Suppressor macrophage treated with lipopolysaccharide for 1 hour (primary cell): ENCODE results near the gene PNMA1.

Experiments
- DNase-seq, 3 donors: peaks; one replicate each; pipeline ENCODE4 v3.0.0-alpha.2; 2020 to 2022

The PNMA1 gene

DNA sequence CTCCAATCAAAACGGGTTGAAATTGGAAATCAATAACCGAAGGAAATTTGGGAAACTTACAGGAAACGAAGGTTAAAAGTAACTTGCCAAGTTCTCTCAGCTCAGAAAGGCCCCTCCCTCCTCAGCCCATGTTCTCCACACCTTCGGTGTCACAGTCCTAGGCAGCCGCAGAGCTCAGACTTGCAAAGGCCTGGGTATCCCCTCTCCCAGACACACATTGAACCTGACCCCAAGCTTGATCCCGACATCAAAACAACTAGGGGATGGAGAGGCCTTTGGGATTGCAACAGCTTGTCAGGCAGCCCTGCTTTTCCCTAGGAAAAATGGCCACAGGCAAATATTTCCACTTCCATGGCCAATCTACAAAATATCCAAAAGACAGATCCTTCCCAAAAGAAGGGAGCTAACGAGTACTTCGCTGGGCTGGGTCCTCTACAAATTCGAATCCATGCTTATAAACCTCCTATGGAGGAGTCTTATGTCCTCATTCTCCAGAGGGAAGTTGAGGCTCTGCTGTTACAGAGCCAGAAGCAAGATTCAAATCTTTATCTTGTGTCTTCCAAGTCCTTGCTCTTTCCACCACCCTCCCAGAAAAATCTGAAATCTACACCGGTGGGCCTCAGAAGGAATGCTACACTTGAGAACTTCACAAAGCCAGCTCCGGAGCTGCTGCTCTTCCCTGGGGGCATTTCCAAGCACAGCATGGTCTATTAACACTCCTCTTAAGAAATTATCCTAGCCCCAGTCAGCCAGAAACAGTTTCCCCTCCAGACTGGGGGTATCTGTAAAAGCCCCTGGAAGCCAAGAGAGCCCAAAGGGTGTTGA is 35.7 kb upstream of the PNMA1 start:
- DNase-seq = no peak

DNA sequence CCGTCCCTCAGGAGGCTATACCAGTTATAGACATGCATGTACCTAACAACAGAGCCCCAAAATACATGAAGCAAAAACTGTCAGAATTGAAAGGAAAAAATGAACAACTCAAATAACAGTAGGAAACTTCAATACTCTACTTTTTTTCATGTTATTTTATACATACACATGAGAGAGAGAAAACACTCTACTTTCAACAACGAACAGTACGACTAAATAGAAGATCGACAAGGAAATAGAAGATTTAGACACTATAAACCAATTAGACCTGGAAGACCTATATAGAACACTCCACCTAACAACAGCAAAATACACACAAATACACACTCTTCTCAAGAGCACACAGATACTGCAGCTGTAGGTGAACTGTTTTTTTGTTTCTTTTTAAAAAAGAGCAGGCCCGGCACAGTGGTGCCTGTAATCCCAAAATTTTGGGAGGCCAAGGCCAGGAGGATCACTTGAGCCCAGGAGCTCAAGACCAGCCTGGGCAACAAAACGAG is 34.7 kb upstream of the PNMA1 start:
- DNase-seq = no peak

DNA sequence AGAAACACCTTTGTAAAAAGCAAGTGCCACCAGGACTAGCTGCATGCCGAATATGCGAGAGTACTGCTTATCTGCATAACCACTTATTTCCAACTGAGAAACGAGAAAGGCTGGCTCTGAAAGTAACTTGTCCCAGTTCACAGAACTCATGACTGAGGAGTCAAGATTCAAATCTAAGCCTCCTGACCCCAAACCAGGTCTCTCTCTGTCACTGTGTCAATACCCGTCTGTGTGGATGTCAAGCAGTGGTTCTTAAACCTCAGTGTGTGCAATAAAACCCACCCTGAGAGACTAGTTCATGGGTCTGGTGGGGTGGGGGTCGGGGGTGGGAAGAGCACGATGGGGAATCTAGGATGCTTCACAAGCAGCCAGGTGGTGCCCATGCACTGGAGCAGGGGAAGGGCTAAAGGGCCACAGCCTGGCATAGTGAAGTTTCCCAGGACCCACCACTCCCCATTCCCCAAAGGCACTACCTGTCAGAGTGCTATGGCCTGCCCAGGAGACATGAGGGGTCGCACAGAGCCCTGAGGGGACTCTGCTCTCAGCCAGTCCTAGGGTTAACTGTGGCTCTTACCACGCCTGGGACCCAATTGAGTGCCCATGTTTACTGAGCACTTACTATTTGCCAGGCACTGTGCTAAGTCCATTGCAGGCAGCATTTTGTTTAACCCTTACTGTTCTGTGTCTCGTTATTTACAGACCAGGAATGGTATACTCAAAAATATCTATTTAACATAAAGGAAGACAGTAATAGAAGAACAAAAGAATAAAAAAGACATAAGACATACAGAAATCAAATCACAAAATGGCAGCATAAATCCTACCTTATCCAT is 33.4 kb upstream of the PNMA1 start:
- DNase-seq = no peak

DNA sequence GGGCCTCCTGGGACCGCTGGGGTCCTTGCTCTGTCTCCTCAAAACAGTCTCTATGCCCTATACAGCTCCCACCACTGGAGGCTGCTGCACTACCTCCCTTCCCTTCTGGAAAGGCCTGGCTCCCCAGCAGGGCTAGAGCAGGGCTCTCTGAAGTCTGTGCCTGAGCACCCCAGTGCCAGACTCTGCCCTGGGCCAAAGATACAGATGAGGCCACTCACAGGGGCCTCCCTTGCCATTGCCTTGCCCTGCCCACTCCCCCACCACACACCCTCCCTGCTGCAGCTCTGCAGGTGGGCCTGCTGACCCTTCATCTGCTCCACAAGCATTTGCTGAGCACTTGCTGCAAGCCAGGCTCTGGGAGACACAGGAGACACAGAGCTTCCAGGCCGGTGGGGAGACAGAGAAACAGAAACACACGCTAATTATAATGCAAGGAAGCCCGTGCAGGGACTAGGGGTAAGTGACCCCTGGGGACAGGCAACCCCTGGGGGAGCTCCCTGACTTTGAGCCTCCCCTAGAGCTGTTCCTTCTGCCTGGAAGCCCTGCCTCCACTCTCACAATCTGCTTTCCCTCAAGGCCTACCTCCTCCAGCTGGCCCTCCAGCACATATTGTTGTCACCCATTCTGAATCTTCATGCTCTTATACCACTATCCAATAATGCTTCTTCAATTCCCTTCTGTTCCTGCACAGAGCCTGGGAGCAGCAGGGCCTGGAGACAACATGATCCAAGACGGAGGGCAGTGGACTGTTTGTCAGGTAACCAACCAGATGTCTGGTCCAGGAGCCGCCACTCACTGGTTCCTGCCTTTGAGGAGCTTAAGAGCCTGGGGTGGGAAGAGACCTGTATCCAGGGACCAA is 32.6 kb upstream of the PNMA1 start:
- peak in 1 of 3 donors; percentile 41 for DNase-seq

DNA sequence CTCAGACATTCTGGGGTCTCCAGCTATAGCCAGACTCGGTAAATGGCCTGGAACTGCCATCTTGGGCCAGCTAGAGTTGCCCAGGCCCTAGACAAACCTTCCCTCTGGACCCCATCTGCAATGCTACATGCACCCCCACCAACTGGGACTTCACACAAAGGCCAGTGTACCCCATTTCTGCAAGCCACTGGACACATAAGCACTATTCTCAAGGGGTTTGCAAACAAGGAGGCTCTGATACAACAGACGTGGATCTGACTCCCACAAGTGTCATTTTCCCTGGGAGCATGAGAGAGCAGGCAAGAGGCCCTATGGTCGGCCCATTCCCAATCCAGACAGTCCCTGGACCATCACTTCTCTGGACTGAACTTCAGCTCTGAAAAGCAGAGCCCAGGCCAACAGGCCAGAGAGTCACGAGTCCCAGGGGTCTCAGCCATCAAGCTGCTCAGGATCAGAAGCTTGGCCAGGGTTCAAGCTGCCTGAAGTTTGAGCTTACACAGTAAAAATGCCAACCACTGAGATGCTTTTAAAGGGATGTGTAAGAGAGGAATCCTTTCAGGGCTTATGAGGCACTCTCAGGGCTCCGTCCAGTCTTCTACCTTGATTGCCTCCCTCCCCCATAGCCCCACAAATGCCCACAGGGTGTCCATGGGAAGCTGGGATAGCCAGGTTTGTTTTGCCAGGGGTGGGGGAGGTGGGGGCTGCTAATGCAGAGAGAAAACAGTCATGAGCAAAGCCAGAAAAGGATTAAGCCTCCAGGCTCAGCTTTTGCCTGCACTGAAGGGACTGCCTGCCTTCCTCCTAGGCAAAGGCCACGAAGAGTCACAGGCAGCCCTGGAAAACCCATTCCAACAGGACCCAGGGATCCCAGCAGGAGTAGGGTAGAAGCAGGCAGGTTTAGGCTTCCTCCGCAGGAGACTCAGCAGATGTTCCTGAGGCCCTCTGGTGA is 31.7 kb upstream of the PNMA1 start:
- DNase-seq = no peak

DNA sequence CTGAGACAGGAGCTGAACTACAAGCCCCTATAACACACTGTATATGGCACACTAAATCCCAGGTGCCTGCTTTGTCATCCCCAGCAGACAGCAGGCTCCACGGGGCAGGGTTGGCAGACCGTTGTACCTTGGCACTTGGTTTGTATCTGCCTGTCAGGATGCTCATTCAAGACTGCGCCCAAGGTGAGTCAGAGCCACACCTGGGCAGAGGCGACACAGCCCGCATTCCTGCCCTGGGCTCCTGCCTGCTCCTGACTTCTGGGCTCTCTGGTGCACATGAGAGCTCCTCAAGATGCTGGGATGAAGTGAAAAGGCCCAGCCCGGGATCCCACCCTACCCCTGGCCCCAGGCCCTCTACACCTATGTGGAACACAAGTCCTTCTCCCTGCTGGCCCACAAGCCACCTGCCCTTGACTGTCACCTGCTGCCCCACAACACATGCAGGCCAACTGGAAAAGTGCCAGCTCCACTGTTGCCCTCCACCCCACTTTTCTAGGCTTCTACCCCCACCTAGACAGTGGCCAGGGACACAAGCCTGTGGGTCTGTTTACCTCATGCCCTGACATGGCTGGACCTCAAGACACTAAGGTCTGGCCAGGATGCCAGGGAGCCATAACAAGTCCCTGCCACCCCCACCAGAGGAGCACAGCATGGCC is 30.8 kb upstream of the PNMA1 start:
- DNase-seq = no peak

DNA sequence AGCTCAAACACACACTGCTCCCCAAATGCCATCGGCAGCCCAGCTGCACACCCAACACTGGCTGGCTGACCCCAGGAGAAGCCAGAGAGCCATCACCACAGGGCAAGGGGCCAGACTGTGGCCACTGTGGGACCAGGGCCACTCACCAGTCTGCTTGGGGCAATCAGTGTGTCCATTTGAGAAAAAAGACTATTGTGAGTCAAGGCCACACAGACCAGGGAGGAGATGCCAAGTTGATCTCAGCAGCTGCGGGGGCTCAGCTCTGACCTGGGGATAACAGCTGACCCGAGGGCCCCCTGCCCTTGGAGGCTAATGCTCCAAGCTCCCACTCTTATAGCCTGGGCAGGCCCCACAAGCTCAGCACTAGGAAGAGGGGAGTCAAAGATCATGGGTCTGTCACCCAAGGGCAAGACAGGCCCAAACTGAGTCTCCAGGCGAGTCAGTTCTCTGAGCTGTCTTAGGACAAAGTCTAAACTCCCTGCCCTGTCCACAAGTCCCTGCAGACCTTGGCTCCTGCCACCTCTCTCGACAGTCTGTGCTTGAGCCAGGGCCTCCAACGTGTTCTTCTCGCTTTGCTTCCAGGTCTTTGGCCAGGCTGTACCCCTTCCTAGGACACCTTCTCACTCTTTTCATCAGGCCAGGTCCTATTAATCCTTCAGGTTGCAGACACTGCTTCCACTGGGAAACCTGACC is 30.1 kb upstream of the PNMA1 start:
- no peak for DNase-seq

DNA sequence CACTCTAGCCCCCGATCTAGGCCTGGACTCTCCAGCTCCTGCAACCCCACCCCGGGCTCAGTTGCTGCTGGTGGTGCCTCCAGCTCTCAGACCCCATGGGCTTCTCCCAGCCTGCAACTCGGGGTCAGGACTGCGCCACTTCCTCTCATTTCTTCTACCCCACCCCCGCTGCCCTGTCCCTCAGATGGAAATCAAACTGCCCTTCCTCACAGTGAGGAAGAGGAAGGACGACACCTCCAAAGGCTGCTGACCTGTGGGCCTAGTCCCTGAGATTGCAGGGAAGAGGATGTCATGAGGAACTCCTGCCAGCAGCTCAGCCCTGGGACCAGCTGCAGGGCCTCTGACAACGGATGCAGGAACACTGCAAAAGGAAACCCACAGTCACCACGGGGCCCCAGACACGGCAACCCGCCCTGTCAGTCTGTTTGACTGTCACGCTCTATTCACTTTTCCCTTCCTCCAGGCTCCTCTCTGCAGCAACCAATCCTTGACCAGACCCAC is 29.3 kb upstream of the PNMA1 start:
- DNase-seq = peak; percentile 44 to 70 (median 57)

DNA sequence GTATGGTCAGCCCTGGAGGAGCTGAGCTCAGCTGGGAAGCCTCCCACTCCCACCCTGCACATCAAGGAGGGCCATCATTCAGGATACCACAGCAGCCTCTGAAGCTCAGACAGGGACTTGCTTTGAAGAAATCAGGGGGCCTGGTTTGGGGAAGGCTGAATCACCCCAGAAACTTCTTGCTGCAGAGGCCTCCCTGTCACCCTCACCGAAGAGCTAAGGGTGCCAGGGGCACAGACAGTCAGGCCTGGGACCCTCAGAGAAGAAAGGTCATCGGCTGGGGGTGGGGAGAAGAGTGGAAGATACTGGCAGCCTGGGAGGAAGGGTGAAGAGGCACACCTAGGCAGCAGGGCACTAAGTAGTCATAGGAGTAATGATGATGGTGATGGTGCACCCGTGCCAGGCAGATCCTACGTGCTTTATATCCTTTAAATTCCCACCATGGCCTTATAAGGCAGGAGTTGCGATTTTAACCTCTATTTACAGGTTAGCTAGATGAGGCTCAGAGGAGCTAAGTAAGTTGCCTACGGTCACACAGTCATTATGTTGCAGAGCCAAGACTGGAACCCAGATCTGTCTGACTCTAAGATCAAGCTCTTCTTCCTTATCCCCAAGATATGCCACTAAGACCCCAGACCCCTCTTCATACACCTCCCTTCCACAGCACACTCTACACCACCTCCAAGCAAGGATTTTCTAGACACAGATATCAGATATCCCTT is 28.5 kb upstream of the PNMA1 start:
- DNase-seq = peak in 1 of 3 donors; percentile 23

DNA sequence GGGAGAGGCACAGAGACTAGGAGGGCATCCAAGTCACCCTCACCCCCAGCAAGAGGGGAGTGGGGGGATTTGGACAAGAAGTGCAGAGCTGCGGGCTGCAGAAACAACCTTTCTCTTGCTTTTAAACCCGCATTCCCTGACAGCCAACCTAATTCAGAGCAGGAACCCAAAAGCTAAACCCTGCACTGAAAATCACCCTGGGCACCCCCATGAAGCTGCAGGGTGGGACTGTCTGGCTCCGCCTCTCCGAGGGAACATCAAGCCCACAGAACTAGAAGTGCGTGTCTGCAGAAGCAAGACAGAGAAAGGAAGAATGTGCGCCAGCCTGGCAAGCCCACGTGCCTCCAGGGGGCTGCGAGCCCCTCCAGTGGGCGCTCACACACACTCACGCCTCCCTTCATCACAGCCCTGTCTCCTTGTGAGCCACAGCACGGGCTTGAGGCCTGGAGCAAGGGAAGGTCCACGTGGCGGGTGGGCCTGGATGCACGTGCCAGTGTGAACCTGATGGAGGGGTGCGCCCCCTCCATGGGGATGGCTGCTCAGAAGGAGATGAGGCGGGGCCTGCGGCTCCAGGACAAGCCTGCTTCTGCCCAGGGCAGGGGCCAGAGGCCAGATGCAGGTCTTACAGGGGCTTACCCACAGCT is 27.8 kb upstream of the PNMA1 start:
- peak in 1 of 3 donors; percentile 13 for DNase-seq

DNA sequence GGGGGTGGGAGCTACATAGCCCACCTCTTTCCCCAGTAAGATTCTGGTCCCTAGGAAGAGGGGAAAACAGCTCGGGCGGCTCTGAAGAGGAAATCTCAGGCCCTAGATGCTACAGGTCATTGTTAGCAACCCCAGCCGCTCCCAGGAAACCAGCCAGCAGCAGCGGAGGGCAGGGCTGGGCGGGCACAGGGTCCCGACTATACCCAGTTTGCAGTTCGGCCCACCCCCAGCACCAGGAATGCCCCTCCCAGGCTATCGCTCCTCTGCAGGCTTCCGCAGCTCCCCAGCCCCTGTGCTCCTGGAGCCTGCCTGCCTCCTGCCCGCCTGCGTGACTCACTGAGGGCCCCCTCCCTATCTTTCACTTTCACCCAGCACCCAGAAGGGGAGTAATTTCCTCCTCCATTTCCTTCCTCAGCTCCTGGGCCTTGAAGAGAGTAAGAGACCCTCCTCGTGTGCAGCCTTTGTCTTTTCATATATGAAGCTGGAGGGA is 27.2 kb upstream of the PNMA1 start:
- peak; percentile 66 to 76 (median 70) for DNase-seq

DNA sequence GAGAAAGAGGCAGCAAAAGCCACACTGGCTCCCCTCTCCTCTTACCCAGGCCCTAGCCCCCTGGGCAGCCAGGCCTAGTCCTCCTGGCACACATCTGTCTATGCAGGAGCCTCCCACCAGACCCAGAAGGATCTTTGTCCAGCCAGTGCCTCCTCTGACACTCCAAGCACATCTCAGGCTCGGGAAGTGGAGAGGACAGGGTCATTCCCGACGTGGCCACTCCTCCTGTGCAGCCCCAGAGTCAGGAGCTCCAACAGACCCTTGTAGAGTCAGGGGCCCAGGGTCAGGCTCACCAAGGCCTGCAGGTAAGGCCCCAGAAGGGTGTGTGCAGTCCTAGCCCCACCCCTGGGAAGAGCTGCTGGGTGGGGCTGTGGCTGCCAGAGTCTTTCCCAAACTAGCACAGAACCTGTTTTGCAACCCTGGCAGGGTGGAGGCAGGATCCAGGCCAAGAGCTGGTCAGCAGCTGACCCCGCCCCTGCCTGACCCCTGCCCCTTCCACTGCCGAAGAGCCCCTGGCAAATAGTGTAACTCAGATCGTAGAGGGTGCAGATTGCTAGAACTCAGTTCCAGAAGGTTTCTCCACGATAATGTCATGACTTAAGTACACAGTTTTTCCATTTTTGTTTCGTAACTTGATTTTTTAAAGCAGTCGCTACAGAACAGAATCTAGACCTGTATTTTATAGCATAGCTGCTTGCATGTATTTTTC is 26.6 kb upstream of the PNMA1 start:
- DNase-seq = peak in 1 of 3 donors; percentile 21

DNA sequence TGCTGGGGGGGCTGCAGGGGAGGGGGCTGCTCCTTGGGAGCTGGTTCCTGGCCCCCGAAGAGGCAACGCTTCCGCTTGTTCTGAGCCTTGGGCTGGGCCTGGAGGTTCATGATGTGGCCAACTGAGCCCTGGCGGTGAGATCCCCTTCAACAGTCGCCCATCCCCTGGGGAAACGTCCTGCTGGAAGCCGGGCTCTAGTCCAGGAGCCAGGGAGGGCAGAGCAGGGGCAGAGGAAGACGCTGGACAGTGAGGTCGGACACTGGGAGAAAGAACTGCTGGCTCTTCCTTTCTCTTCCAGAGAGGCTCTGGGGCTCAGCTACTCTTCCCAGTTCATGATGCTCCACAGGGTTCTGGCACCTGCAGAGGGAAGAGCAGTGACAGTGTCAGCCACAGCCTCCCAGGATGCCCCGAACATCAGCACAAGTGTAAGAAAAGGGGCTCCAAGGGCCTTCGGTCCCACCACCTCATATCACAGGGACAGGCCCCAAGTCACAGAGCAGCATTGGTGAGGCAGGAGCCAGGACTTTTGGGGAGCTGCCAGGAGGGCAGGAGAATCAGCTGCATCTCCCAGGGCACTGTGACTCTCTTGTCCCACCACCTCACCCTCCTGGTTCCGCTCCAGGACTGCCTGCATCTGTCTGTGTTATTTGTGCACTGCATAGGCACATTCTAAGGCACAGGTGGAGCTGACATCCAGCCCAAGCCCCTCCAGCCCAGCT is 25.9 kb upstream of the PNMA1 start:
- no peak for DNase-seq

DNA sequence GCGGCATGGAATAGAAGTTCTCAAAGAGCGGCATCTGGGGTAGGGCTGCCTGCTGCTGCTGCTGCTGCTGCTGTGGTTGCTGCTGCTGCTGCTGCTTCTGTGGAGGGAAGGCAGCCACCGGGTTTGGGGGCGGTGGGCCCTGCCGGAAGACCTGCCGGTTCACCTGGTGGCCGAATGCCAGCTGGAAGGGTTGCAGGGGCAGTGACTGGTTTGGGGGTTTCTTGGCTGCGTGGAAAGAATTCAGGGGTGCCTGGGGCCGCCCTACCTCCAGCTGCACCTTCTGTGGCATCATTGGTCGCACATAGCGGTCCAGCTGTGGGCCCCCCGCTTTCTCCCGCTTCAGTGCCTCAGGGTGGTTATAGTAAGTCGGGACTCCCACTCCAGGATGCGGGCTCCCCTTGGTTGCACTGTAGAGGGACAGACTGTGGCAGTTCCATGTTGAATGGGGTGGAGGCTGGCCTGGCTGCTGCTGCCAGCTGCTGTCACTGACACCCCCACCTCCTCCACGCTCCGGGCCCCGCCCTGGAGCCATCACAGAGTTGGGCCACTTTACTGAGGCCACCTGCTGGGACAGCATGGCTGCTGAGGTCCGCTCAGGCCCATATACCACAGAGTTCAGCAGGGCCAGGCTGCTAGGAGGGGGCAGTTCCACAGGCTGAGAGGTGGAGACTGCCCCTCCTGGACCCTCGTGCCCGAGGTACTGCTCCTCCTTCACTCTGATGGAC is 25.2 kb upstream of the PNMA1 start:
- no peak for DNase-seq

DNA sequence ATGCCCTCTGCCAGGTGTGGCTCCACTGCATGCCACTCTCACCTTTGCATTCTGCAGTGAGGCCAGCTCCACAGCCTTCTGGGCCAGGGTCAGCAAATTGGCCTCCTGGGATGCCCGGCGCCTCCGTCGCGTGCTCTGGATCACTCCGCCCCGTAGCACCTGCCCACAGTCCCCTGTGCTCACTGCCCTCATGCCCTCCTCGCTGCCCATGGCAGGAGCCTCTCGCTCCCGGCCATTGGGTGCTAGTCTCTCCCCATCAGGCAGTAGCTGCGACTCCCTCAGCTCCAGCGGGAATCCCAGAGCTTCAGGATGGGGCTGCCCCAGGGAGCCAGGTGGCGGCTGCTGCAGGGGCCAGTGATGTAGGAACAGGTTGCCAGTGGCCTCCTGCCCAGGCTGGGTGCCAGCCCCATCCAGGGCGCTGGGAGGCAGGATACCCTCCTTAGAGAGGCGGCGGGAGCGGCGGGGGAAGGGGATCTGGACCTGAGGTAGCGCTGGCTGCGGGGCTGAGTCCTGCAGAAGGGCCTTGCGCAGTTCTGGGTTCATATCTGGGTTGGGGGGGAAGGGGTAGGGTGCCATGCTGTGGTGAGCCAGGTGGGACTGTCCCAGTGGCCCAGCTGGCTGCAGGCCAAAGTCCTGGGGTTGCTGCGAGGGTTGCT is 24.5 kb upstream of the PNMA1 start:
- no peak for DNase-seq

DNA sequence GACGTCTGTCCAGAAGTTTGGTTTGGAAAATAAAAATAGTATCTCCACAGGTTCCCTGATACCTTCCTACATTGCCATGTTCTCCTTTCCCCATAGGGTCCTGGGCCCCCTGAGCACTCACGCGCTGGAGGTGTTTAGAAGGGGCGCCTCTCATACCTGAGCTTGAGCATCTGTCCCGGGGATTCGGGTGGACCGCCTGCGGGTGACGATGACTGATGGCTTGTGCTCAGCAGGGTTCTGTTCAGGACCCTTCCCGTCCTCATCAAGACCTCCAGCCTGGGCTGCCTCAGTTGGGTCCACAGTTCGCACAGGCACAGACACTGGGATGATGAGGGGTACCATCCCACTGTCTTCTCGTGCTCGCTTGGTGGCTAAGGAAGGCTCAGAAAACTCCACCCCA is 22.7 kb upstream of the PNMA1 start:
- DNase-seq = no peak
